T-helper 9 cell (primary cell): Measurements from ENCODE around the gene MRPL38.

Experiments used
- DNase-seq: peaks from one replicate; pipeline ENCODE4 v3.0.0-alpha.2; 2020
- total RNA-seq, 2 donors: gene quantifications; one replicate each; lab custom pipeline; 2026; lab: John Stamatoyannopoulos, UW

Gene MRPL38
- 5.5 to 10.6 reads per million in 2 donors for total RNA-seq

GRCh38 chr17:75904749-75905521 lies at the start of gene MRPL38:
Gene MRPL38, minus strand, starts transcription at chr17:75904884. Its CDS starts 9 bp downstream, at chr17:75904875.
- DNase-seq, result peak; percentile 85

- DNase-seq, result no peak
Measured at GRCh38 chr17:75950855-75951554, 46.3 kb upstream of the MRPL38 start.

GRCh38 chr17:75950421-75950820 lies 45.7 kb upstream of the MRPL38 start:
- no peak for DNase-seq

GRCh38 chr17:75945211-75945610 lies 40.5 kb upstream of the MRPL38 start:
- DNase-seq, result no peak

- DNase-seq, result no peak
Measured at GRCh38 chr17:75943491-75943890, 38.8 kb upstream of the MRPL38 start.

GRCh38 chr17:75942473-75942872 lies 37.8 kb upstream of the MRPL38 start:
- no peak for DNase-seq

- no peak for DNase-seq
Measured at GRCh38 chr17:75941442-75941819, 36.7 kb upstream of the MRPL38 start.

- peak; percentile 81 for DNase-seq
Measured at GRCh38 chr17:75940727-75941441, 36.2 kb upstream of the MRPL38 start, which contains the start of gene FBF1. Gene FBF1, minus strand, starts transcription at chr17:75941042. Its CDS starts 2,893 bp downstream, at chr17:75938149.

GRCh38 chr17:75937652-75938051 lies 33.0 kb upstream of the MRPL38 start:
- DNase-seq, result no peak

GRCh38 chr17:75933808-75934207 lies 29.1 kb upstream of the MRPL38 start:
- DNase-seq, result no peak

- DNase-seq, result no peak
Measured at GRCh38 chr17:75932852-75933251, 28.2 kb upstream of the MRPL38 start.

GRCh38 chr17:75931062-75931461 lies 26.4 kb upstream of the MRPL38 start:
- DNase-seq, result no peak

- no peak for DNase-seq
Measured at GRCh38 chr17:75927286-75927922, 22.7 kb upstream of the MRPL38 start.

GRCh38 chr17:75926456-75926855 lies 21.8 kb upstream of the MRPL38 start:
- DNase-seq, result no peak

GRCh38 chr17:75925912-75926311 lies 21.2 kb upstream of the MRPL38 start:
- DNase-seq, result no peak

GRCh38 chr17:75925103-75925502 lies 20.4 kb upstream of the MRPL38 start:
- no peak for DNase-seq

GRCh38 chr17:75922963-75923874 lies 18.5 kb upstream of the MRPL38 start:
- DNase-seq, result no peak

- DNase-seq, result no peak
Measured at GRCh38 chr17:75922173-75922961, 17.7 kb upstream of the MRPL38 start.

GRCh38 chr17:75921596-75921995 lies 16.9 kb upstream of the MRPL38 start:
- DNase-seq, result no peak

- no peak for DNase-seq
Measured at GRCh38 chr17:75920045-75920560, 15.4 kb upstream of the MRPL38 start.

GRCh38 chr17:75919611-75920010 lies 14.9 kb upstream of the MRPL38 start:
- no peak for DNase-seq
